Activated naive CD8-positive, alpha-beta T cell treated with anti-CD3 and anti-CD28 coated beads, Interleukin-2, amount 50 U/mL, for 24 hours (primary cell): ENCODE measurements around the gene ZW10.
"Not testable (repeated sequence)": the region's sequence is repeated elsewhere in the genome, so short reads cannot be mapped to it uniquely, and the experiment has no call there.

Source experiments
- ATAC-seq: fragments of 150-1000 bp; cut with Tn5 transposase; one replicate; pipeline ENCODE4 v1.10.0; 2021
- DNase-seq: peaks from one replicate; pipeline ENCODE4 v3.0.0; 2021
- H3K27ac Mint-ChIP-seq: one replicate; pipeline ENCODE4 v1.8.0; 2021; ENCODE audit warnings: mild to moderate bottlenecking, mixed read lengths
- H3K27me3 Mint-ChIP-seq: one replicate; pipeline ENCODE4 v1.8.0; 2021; ENCODE audit warnings: mixed read lengths
- H3K36me3 Mint-ChIP-seq: one replicate; pipeline ENCODE4 v1.8.0; 2021; ENCODE audit warnings: low read depth, mixed read lengths
- H3K4me1 Mint-ChIP-seq: one replicate; pipeline ENCODE4 v1.8.0; 2021; ENCODE audit warnings: mixed read lengths
- H3K4me3 Mint-ChIP-seq: one replicate; pipeline ENCODE4 v1.8.0; 2021; ENCODE audit warnings: mild to moderate bottlenecking, moderate library complexity, mixed read lengths
- H3K9me3 Mint-ChIP-seq: one replicate; pipeline ENCODE4 v1.8.0; 2021; ENCODE audit warnings: mixed read lengths

ZW10 gene

GRCh38 chr11:113725913-113726312 lies 47.6 kb downstream of the ZW10 start:
- H3K4me1 Mint-ChIP-seq, result no peaks in the 10 kb centered on the region
- no peak overlapping the region for H3K4me3 Mint-ChIP-seq
- DNase-seq, result no peak
- peak; percentile 40 for ATAC-seq
- H3K27me3 Mint-ChIP-seq, result no peaks in the 10 kb centered on the region
- no peaks in the 10 kb centered on the region for H3K36me3 Mint-ChIP-seq
- no peak overlapping the region for H3K27ac Mint-ChIP-seq
- no peaks in the 10 kb centered on the region for H3K9me3 Mint-ChIP-seq

GRCh38 chr11:113725407-113725806 lies 48.1 kb downstream of the ZW10 start:
- DNase-seq (no peak), ATAC-seq (no peak)
- no peaks in the 10 kb centered on the region for H3K27me3 Mint-ChIP-seq
- no peak overlapping the region for H3K4me3 Mint-ChIP-seq
- no peak overlapping the region for H3K27ac Mint-ChIP-seq
- no peaks in the 10 kb centered on the region for H3K9me3 Mint-ChIP-seq
- no peaks in the 10 kb centered on the region for H3K36me3 Mint-ChIP-seq
- H3K4me1 Mint-ChIP-seq, result no peaks in the 10 kb centered on the region

GRCh38 chr11:113724778-113725177 lies 48.7 kb downstream of the ZW10 start:
- DNase-seq (no peak), ATAC-seq (no peak)
- no peaks in the 10 kb centered on the region for H3K36me3 Mint-ChIP-seq
- H3K4me3 Mint-ChIP-seq, result no peak overlapping the region
- H3K9me3 Mint-ChIP-seq, result no peaks in the 10 kb centered on the region
- no peaks in the 10 kb centered on the region for H3K27me3 Mint-ChIP-seq
- H3K27ac Mint-ChIP-seq, result no peak overlapping the region
- no peaks in the 10 kb centered on the region for H3K4me1 Mint-ChIP-seq

GRCh38 chr11:113723787-113724186 lies 49.7 kb downstream of the ZW10 start:
- Mint-ChIP-seq H3K36me3 (peaks cover 2% of the 10 kb centered on the region), H3K27ac (no peak overlapping the region), H3K27me3 (no peaks in the 10 kb centered on the region), H3K9me3 (no peaks in the 10 kb centered on the region), H3K4me3 (no peak overlapping the region), H3K4me1 (no peaks in the 10 kb centered on the region)
- ATAC-seq (no peak), DNase-seq (no peak)

GRCh38 chr11:113722934-113723333 lies 50.6 kb downstream of the ZW10 start:
- no peak for DNase-seq
- no peak overlapping the region for H3K4me3 Mint-ChIP-seq
- H3K4me1 Mint-ChIP-seq, result no peaks in the 10 kb centered on the region
- no peaks in the 10 kb centered on the region for H3K27me3 Mint-ChIP-seq
- H3K9me3 Mint-ChIP-seq, result no peaks in the 10 kb centered on the region
- peaks cover 3% of the 10 kb centered on the region for H3K36me3 Mint-ChIP-seq
- ATAC-seq, result no peak
- no peak overlapping the region for H3K27ac Mint-ChIP-seq

GRCh38 chr11:113722221-113722620 lies 51.3 kb downstream of the ZW10 start:
- ATAC-seq, result no peak
- H3K9me3 Mint-ChIP-seq, result no peaks in the 10 kb centered on the region
- H3K4me3 Mint-ChIP-seq, result no peak overlapping the region
- H3K4me1 Mint-ChIP-seq, result no peaks in the 10 kb centered on the region
- no peak overlapping the region for H3K27ac Mint-ChIP-seq
- no peak for DNase-seq
- no peaks in the 10 kb centered on the region for H3K27me3 Mint-ChIP-seq
- H3K36me3 Mint-ChIP-seq, result peaks cover 9% of the 10 kb centered on the region

GRCh38 chr11:113721462-113722066 lies 51.9 kb downstream of the ZW10 start:
- Mint-ChIP-seq H3K27ac (no peak overlapping the region), H3K36me3 (peaks cover 15% of the 10 kb centered on the region), H3K9me3 (no peaks in the 10 kb centered on the region), H3K4me3 (no peak overlapping the region), H3K27me3 (no peaks in the 10 kb centered on the region), H3K4me1 (no peaks in the 10 kb centered on the region)
- no peak for DNase-seq
- ATAC-seq, result no peak

GRCh38 chr11:113720478-113720877 lies 53.0 kb downstream of the ZW10 start:
- not testable (repeated sequence) for H3K9me3 Mint-ChIP-seq, H3K27me3 Mint-ChIP-seq, H3K4me1 Mint-ChIP-seq, DNase-seq, ATAC-seq, H3K27ac Mint-ChIP-seq, H3K4me3 Mint-ChIP-seq
- peaks cover 16% of the 10 kb centered on the region for H3K36me3 Mint-ChIP-seq

GRCh38 chr11:113715882-113716625 lies 57.4 kb downstream of the ZW10 start:
- Mint-ChIP-seq H3K36me3 (peaks cover 28% of the 10 kb centered on the region), H3K27me3 (no peaks in the 10 kb centered on the region), H3K4me1 (no peaks in the 10 kb centered on the region), H3K27ac (no peak overlapping the region), H3K9me3 (peaks cover 7% of the 10 kb centered on the region), H3K4me3 (no peak overlapping the region)
- ATAC-seq, result no peak
- DNase-seq, result no peak

GRCh38 chr11:113715273-113715672 lies 58.2 kb downstream of the ZW10 start:
- H3K4me1 Mint-ChIP-seq, result no peaks in the 10 kb centered on the region
- no peak for DNase-seq
- peaks cover 29% of the 10 kb centered on the region for H3K36me3 Mint-ChIP-seq
- ATAC-seq, result no peak
- H3K9me3 Mint-ChIP-seq, result peaks cover 7% of the 10 kb centered on the region
- no peak overlapping the region for H3K27ac Mint-ChIP-seq
- no peak overlapping the region for H3K4me3 Mint-ChIP-seq
- no peaks in the 10 kb centered on the region for H3K27me3 Mint-ChIP-seq

- no peak for ATAC-seq
- H3K27ac Mint-ChIP-seq, result no peak overlapping the region
- H3K4me3 Mint-ChIP-seq, result no peak overlapping the region
- peaks cover 36% of the 10 kb centered on the region for H3K9me3 Mint-ChIP-seq
- no peaks in the 10 kb centered on the region for H3K27me3 Mint-ChIP-seq
- no peak for DNase-seq
- H3K4me1 Mint-ChIP-seq, result no peaks in the 10 kb centered on the region
- H3K36me3 Mint-ChIP-seq, result peaks cover 28% of the 10 kb centered on the region
Observed at GRCh38 chr11:113710989-113711388, 62.5 kb downstream of the ZW10 start.

- Mint-ChIP-seq H3K4me3 (no peak within 1 kb of the TSS), H3K9me3 (peaks cover 38% of the 10 kb centered on the region), H3K27ac (no peak within 1 kb of the TSS), H3K27me3 (no peaks in the 10 kb centered on the region), H3K4me1 (no peaks in the 10 kb centered on the region), H3K36me3 (peaks cover 16% of the 10 kb centered on the region)
- DNase-seq, result no peak
- ATAC-seq, result no peak
Observed at GRCh38 chr11:113705871-113706655, 67.4 kb downstream of the ZW10 start, which contains the start of gene TMPRSS5. Gene TMPRSS5 (minus strand): TSS chr11:113706308. CDS start chr11:113706224, 84 bp downstream.

GRCh38 chr11:113703551-113703950 lies 69.9 kb downstream of the ZW10 start:
- H3K27me3 Mint-ChIP-seq, H3K27ac Mint-ChIP-seq, DNase-seq, H3K4me1 Mint-ChIP-seq, H3K4me3 Mint-ChIP-seq, ATAC-seq: not testable (repeated sequence)
- Mint-ChIP-seq H3K36me3 (peaks cover 13% of the 10 kb centered on the region), H3K9me3 (peaks cover 23% of the 10 kb centered on the region)

GRCh38 chr11:113701491-113701890 lies 72.0 kb downstream of the ZW10 start:
- H3K4me3 Mint-ChIP-seq, result no peak overlapping the region
- no peaks in the 10 kb centered on the region for H3K4me1 Mint-ChIP-seq
- H3K27me3 Mint-ChIP-seq, result no peaks in the 10 kb centered on the region
- peaks cover 2% of the 10 kb centered on the region for H3K36me3 Mint-ChIP-seq
- peaks cover 9% of the 10 kb centered on the region for H3K9me3 Mint-ChIP-seq
- ATAC-seq (no peak), DNase-seq (no peak)
- H3K27ac Mint-ChIP-seq, result no peak overlapping the region

- Mint-ChIP-seq H3K27ac (no peak overlapping the region), H3K27me3 (no peaks in the 10 kb centered on the region), H3K9me3 (no peaks in the 10 kb centered on the region), H3K4me3 (no peak overlapping the region), H3K4me1 (no peaks in the 10 kb centered on the region), H3K36me3 (peaks cover 2% of the 10 kb centered on the region)
- ATAC-seq (no peak), DNase-seq (no peak)
Observed at GRCh38 chr11:113698515-113698914, 75.0 kb downstream of the ZW10 start.
